AG09309 (cell line): ENCODE results near the gene TEX51.

Experiments
- DNase-seq: peaks from one replicate; pipeline ENCODE4 v3.0.0-alpha.2; 2010; ENCODE audit warnings: low read depth
- H3K4me3 ChIP-seq: 2 replicates; pipeline ENCODE4 v1.5.1; 2011; ENCODE audit warnings: mild to moderate bottlenecking, low read depth, low read length, moderate library complexity; ENCODE audit not compliant: control insufficient read depth
- TF ChIP-seq, protein P1 (sequence below): IDR thresholded peaks from 2 replicates; pipeline ENCODE4 v1.5.1; 2011; ENCODE audit warnings: mild to moderate bottlenecking, low read depth, low read length, inconsistent platforms; ENCODE audit not compliant: insufficient read depth, control insufficient read depth; ENCODE audit errors: missing control alignments

Gene TEX51

DNA sequence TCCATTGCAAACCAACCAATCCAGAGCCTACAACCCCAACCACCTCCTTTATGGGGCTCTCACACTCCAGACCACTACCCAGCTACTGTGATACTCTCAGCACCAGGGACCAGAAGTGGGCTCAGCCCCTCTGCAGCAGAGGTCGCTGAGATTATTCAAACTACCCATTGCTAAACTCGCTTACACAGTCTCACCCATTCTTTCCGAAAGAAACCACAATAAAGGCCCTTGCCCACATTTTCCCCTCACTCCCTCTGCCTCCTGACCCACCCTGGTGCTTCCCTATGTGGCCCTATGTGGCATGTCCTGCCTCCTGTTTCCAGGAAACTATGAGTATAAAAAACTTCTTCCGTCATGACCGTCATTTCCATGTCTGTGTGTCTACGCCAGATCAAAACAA, 10.7 kb downstream of the TEX51 start:
- no peak for DNase-seq
- TF ChIP-seq, protein P1, sequence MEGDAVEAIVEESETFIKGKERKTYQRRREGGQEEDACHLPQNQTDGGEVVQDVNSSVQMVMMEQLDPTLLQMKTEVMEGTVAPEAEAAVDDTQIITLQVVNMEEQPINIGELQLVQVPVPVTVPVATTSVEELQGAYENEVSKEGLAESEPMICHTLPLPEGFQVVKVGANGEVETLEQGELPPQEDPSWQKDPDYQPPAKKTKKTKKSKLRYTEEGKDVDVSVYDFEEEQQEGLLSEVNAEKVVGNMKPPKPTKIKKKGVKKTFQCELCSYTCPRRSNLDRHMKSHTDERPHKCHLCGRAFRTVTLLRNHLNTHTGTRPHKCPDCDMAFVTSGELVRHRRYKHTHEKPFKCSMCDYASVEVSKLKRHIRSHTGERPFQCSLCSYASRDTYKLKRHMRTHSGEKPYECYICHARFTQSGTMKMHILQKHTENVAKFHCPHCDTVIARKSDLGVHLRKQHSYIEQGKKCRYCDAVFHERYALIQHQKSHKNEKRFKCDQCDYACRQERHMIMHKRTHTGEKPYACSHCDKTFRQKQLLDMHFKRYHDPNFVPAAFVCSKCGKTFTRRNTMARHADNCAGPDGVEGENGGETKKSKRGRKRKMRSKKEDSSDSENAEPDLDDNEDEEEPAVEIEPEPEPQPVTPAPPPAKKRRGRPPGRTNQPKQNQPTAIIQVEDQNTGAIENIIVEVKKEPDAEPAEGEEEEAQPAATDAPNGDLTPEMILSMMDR = no peak
- H3K4me3 ChIP-seq = no peak overlapping the region

- no peak for DNase-seq
- TF ChIP-seq, protein P1 = no peak
- H3K4me3 ChIP-seq = no peak overlapping the region
Observed at GRCh38 chr2:126909781-126910180, 11.1 kb downstream of the TEX51 start.

DNA sequence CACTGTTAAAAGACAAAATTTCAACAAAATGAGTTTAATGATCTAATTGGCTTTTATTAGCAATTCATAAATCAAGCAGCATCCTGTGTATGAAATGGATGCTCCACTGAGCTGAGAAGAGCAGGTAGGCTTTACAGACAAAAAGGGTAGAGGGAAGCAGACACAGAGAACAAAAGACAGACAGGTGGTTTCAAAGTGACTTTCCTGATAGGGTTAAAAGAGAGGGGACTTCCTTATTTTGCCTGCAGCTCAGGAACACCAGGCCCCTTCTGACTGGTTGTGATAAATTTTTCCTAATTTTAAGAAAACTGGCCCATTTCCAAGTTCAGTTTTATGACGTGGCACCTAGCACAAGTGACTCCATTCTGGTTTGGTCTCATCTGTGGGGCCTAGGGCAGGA, 11.9 kb downstream of the TEX51 start:
- no peak for DNase-seq
- no peak overlapping the region for H3K4me3 ChIP-seq
- TF ChIP-seq, protein P1 = no peak

DNA sequence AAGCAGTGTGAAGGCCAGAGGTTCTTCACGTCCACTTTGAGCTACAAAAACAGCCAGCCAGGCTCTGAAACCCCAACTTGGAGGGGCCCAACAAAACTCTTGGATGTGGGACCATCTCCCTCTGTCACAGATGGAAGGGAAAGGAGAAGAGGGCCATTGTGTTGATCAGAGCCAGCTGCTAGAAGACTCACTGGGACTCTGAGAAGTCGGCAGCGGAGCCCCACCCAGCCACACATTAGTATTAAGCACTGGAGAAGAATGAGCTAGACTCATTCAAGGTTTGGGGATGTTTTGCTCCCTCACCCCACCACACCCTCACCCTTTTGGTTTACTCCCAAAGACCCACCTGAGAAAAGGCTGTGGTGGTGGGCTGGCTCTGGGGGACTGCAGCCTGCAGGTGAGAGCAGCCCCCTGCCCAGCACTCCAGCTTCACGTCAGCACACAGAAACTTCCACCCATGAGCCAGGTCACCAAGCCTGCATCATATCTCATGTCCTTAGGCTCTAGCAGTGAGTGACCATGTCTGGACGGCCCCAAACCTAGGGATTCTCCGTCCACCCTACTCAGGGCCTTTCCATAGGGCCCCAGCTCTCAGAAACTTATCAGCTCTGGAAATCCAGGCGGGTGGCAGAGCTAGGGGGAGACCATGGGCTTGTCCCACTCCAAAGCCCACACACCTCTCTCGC, 12.6 kb downstream of the TEX51 start:
- no peak overlapping the region for H3K4me3 ChIP-seq

GRCh38 chr2:126912201-126912600, 13.5 kb downstream of the TEX51 start:
- DNase-seq = no peak
- TF ChIP-seq, protein P1 = no peak
- H3K4me3 ChIP-seq = no peak overlapping the region

More for the DNA sequence above, 12.6 kb downstream of the TEX51 start:
- TF ChIP-seq, protein P1 = no peak
- no peak for DNase-seq

- DNase-seq = no peak
- TF ChIP-seq, protein P1 = no peak
- H3K4me3 ChIP-seq = no peak overlapping the region
Observed at GRCh38 chr2:126913329-126913728, 14.6 kb downstream of the TEX51 start.

DNA sequence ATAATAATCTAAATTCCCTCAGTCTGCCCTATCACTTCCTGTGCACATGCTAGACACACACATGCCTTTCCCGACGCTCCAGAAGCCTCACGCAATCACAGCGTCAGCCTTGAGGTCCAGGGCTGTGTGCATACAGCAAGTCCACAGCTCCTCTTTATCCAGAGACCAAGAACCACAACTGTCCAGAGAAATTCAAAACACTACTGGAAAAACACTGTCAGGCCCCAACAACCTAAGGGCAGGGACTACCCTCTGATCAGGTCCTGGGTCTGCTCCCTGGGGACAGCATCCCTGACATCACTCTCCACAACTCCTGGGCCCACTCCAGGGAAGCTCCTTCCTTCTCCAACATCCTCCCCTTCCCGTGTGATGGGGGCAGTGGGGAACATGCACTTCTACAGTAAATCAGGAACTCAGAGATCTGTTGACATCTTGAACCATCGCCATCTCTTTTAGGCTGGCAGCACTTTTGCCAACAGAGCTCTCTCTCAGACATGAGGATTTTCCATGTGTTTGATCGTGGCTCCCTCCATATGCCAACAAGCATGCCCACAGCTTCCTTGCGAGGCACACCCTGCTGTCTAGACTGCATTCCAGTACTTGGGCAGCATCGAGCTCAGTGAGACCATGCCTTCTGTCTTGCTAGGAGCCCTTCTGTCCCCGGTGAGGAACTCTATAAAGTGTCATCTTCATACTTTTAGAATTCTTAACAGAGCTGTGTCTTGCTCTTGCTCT, 15.4 kb downstream of the TEX51 start:
- DNase-seq = no peak
- no peak overlapping the region for H3K4me3 ChIP-seq
- TF ChIP-seq, protein P1 = no peak
